GM19372 (cell line): Measurements from ENCODE around the gene SH3TC2.
"Not testable (repeated sequence)": the region's sequence is repeated elsewhere in the genome, so short reads cannot be mapped to it uniquely, and the experiment has no call there.

Source experiments
- ATAC-seq: cut with Tn5 transposase; IDR thresholded peaks from one replicate; pipeline ENCODE4 v1.9.1; 2021; ENCODE audit warnings: mild to moderate bottlenecking, low read depth, moderate library complexity; ENCODE audit not compliant: unreplicated experiment

SH3TC2 gene

DNA sequence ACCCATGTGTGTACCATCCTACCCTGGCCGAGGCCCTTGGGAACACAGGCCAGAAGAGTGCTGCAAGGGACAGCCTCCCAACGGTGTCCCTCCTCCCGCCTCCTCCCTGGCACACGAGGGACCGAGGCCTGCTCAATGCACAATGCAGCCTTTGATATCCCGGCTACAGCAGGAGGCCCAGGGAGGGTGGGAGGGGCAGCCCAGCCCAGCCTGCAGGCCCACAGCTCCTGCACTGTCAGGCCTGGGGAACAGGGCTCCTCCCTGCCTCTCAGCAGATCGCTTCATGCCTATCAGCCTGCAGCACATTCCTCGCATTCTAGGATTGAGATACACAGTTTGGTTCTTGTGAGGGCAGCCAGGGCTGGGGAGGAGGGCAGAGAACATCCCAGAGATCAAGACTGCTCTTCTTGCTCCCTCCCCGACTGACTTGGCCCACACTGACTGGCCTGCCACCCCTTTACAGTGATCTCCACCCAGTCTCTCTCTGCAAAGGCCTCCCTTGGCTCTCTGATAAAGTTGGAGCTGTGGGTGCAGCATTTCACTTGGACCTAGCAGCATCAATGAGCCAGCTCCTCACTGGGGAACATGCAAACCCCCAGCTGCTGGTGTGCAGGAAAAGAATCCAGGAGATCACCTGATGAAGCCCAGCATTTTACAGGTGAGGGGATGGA lies at the start of gene SH3TC2:
SH3TC2 (minus strand) TSS at position 46 of the 671 bp plus-strand sequence; CDS start at position 6, 40 bp downstream.
- ATAC-seq, result no peak

DNA sequence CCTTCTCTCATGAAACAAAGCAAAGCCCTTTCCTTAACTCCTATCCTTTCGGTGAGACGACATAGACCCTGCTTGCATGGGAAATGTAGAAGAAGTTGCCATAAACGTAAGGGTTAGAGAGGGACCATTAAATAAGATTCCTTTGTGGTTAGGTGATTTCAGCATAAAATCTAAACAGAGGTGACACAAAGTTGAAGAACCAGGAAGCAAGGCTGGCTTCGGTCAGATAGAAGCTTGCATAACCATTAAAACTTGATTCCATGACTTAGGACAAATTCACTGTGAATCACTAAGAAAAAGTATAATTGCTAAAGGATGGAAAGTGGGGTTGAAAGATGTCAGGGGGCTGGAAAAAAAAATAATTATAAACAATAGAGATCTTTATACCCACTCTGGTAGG lies 47.5 kb upstream of the SH3TC2 start:
- no peak for ATAC-seq

DNA sequence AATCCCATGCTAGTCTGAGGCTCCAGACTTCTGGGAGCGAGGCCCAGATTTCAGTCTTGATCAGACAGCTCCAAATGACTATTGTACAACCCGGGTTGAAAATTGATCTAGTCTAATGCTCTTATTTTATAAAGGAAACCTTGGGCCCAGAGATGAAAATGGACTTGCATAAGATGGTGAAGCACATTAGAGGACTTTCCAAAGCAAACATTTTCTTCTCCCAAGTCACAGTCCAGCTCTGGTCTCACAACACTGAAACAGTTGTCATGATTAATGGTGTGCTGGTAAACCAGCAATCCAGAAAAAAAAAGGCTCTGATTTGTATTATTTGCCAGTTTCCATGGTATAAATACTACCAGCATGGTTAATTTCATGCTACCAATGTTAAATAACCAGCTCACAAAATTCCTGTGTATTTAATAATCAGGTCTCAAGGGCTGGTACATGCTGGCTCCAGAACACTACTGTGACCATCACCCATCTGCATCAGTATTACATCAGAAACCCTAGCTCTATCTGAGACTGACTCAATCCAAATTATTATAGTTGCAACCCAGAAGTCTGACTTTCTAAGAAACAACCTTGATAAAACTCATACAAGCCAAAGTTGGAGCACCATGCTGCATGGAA lies 45.9 kb upstream of the SH3TC2 start:
- ATAC-seq, result no peak

DNA sequence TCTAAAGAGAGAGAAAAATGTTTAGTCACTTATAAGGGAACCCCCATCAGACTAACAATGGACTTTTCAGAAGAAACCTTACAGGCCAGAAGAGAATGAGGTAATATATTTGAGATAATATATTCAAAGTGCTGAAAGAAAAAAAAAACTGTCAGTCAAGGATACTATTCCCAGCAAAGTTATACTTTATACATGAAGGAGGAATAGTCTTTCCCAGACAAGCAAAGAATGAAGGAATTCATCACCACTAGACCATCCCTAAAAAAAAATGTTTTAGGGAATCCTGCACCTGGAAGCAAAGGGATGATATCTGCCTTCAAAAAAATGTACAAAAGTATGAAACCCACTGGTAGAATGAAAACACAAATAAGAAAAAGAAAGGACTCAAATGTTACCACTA lies 37.5 kb upstream of the SH3TC2 start:
- no peak for ATAC-seq

DNA sequence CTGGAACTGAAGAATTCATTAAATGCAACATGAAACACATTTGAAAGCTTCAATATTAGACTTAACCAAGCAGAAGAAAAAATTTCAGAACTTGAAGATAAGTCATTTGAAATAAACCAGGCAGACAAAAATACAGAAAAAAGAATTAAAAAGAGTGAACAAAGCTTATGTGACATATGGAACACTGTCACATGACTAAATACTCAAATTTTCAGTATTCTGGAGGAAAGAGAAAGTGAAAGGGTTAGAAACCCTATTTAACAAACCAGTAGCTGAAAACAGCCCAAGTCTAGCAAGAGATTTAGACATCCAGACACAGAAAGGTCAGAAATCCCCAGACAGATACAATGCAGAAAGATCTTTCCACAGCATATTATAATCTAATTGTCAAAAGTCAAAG lies 37.1 kb upstream of the SH3TC2 start:
- no peak for ATAC-seq

DNA sequence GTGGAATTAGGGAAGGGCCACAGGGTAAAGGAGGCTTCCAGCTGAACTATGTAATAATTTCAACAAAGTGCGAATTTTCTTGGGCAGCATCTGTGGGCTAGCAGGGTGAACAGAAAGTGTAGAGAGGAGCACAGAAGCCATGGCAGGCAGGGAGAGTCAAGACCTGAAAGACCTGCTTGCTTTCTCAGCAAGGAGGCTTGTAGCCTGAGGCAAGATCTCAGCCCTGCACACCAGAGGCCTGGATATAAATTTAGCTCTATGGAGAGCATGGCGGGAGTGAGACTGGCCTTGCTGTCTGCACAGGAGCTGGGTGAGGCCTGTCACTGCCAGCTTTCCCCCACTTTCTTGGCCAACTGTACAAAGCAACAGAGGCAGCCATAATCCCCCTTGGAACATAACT lies 32.1 kb upstream of the SH3TC2 start:
- no peak for ATAC-seq

DNA sequence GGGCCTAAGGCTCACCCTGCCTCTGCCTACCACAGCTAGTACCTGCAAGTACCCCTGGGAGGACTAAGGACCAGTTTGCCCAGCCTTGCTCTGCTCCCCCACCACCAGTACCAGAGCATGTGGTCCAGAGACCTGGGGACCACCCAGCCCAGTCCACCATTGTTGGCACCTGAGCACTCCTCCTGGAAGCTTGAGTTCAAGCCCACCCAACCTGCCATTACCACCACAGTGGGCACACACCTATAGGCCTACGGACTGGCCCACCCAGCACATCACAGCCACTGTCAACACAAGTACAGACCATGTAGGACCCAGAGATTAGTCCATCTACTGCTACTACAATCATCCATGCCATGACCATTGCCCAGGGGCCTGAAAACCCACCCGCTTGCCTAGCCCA lies 30.8 kb upstream of the SH3TC2 start:
- no peak for ATAC-seq

DNA sequence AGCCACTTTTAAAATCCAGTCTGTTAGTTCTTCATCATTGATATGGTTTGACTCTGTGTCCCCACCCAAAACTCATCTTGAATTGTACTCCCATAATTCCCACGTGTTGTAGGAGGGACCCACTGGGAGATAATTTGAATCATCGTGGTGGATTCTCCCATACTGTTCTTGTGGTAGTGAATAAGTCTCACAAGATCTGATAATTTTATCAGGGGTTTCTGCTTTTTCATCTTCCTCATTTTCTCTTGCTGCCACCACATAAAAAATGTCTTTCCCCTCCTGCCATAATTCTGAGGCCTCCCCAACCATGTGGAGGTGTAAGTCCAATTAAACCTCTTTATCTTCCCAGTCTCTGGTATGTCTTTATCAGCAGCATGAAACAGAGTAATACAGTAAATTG lies 26.9 kb upstream of the SH3TC2 start:
- no peak for ATAC-seq

DNA sequence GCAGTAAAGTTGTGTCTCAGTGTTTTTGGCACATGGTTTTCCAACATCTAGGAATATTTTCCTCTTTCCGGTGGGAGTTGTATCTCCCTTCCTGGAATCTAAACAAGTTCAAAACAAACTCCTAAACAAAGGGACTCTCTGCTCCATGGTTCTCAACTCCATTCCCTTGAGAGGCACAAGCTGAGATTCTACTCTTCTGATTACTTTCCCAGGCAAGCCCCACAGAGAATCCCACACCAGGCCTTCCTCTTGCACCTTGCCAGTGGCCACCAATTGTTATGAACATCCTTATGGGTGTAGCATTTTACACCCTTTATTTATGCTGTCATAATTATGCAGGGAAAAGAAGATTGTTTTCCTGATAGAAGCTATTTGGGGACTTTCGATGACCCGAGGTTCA lies 25.8 kb upstream of the SH3TC2 start:
- ATAC-seq, result no peak

DNA sequence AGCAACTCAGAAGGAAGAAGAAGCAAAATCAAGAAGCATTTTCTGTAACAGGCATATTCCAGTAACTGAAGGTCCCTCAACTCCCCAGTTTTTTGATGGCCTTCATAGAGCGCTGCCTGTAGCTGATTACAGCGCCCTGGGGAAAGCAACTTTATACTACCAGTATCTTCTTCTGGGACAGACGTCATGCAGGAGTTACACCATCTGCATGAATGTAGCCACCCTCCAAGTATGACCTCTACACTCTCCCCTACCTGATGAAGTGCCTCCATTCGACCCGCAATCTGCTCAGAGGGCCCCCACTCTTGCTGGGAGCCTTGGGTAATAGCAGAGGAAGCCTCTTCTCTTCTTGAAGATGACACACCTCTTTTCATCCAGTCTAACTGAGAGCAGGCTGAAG lies 21.0 kb upstream of the SH3TC2 start:
- ATAC-seq, result no peak

DNA sequence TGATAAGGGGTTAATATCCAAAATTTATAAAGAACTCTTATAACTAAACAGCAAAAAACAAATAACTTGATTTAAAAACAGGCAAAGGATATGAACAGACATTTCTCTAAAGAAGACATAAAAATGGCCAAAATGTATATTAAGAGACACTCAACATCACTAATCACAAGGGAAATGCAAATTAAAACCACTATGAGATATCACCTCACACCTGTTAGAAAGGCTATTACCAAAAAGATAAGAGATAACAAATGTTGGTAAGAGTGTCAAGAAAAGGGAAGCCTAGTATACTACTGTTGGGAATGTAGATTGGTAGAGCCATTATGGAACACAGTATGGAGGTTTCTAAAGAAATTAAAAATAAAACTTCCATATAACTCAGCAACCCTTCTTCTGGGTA lies 19.4 kb upstream of the SH3TC2 start:
- ATAC-seq, result no peak

DNA sequence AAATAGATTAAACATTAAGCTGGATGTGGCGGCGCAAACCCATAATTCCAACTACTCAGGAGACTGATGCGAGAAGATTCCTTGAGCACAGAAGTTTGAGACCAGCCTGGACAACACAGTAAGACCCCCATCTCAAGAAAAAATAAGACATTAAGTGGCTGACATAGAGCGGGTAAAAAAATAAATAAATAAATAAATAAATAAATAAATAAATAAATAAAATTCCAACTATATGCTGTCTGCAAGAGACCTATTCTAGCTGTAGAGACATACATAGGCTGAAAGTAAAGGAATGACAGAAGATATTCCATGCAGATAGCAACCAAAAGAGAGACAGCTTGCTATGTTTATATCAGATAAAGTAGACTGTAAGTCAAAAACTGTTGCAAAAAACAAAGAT lies 17.4 kb upstream of the SH3TC2 start:
- no peak for ATAC-seq

DNA sequence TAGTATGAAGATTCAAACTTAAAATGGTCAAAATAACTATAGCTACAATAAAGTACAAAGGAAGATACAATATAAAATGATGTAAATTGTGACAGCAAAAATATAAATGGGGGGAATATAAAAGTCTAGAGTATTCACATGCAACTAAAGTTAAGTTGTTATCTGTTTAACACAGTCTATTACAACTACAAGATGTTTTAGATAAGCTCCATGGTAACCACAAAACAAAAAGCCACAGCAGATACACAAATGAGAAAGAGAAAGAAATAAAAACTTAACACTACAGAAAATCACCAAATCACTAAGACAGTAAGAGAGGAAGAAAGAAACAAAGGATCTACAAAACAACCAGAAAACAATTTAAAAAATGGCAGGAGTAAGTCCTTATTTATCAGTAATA lies 17.0 kb upstream of the SH3TC2 start:
- no peak for ATAC-seq

DNA sequence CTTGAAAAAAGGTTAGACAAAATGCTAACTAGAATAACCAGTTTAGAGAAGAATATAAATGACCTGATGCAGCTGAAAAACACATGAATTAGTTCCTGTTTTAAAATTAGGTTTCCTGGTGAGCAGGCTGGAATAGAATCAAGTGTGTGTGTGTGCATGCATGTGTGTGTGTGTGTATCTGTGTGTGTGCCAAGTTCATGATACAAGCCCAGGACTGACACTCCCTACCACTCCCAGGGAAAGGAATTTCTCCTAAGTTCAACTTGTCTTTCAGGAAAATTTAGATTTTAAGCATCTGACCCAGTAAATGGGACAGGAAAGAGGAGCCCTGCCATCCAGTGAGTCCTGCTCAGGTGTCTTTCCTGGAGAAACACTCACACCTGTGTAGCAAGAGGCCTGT lies 11.2 kb upstream of the SH3TC2 start:
- not testable (repeated sequence) for ATAC-seq

DNA sequence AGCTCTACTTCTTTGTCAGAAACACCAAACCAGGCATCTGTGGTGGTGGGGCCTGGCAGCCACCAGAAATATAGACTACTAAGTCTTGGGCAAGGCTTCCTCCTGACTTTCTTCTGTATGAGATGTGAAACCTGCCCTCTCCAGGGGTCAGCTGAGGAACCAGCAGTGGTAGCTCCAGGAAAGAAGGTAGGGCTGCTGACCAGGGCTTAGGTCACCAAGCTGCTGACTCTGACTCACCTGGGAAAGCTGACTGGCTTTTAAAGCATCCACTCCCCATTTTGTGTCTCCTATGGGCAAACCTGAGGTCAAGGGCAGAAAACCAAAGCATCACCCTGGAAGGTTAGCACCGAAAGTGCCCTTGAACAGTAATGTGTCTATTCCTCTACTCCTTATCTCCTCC lies 10.4 kb upstream of the SH3TC2 start:
- no peak for ATAC-seq

DNA sequence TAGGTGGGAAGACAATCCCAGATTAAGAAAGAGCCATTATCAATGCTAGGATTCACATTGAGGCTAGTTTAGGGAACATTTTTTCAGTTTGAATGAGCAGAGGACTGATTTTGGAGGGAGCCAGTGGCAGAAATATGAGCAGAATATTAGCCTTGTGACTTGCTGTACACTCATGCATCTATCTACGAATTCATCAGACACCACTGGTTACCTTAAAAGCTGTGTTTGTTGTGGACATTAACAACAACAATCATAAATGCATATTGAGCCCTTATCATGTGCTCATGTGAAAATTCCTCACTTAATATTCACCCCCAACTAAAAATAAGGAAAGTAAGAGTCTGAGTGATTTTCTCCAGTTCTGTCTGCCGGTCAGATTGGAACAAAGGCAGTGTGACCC lies 9.9 kb upstream of the SH3TC2 start:
- no peak for ATAC-seq

DNA sequence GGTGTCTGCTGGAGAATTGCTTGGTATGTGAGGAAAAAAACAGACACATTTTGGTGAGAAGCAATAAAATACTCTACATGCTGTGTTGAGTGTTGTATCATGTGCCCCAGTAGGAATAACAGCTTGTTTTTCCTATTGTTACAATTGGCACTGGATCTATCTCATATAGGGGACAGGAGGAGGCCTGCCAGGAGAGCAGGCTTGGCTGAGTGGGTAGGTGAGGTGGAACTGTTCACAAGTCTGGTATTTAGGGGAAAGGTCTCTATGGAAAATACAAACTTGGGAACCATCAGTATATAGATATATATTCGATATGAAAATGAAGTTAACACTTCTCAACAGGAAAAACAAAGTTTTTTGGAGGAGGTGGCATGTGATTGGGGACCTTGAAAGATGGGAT lies 9.5 kb upstream of the SH3TC2 start:
- ATAC-seq, result no peak

DNA sequence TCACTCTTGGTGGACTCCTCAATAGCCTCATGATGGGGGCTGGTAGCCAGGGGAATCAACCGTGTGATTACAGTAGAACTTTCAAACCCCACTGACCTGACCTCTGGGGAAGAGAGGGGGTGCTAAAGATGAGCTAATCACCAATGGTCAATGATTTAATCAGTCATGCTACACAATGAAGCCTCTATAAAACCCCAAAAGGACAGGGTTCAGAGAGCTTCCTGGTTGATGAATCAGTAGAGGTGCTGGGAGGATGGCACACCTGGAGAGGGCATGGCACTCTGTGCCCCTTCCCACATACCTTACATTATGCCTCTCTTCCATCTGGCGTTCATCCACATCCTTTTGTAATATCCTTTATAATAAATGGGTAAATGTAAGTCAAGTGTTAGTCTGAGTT lies 8.9 kb upstream of the SH3TC2 start:
- no peak for ATAC-seq

DNA sequence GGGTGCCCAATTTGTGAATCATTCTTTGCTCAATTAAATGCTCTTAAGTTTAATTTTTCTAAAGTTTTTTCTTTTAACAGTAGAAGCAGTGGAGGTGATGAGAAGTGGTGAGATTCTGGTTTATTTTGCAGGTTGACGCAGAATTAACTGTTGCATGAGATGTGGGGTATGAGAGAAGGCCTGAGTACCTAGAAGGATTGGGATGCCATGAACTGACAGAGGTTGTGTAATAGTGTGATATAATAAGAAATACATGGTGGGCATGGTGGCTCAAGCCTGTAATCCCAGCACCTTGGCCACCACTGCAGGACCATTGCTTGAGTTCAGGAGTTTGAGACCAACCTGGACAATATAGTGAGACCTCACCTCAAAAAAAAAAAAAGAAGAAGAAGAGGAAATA lies 8.4 kb upstream of the SH3TC2 start:
- ATAC-seq, result no peak

DNA sequence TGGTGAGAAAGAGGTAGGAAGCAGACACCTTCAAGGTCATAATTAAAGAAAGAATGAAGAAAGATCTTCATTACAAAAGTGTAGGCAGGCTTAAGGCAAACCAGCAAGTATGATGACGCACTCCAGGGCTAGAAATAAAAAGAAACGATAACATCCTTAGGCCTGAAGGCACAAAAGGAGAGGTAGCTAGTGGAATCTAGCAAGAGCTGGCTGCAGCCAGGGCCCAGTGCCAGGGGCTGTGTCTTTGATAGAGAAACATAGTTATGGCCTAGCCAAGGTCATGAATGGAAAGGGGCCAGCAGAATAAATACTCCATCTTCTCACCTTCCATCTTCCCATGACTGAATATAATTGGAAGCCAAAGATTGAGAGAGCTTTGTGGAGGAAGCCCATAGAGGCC lies 6.8 kb upstream of the SH3TC2 start:
- no peak for ATAC-seq

DNA sequence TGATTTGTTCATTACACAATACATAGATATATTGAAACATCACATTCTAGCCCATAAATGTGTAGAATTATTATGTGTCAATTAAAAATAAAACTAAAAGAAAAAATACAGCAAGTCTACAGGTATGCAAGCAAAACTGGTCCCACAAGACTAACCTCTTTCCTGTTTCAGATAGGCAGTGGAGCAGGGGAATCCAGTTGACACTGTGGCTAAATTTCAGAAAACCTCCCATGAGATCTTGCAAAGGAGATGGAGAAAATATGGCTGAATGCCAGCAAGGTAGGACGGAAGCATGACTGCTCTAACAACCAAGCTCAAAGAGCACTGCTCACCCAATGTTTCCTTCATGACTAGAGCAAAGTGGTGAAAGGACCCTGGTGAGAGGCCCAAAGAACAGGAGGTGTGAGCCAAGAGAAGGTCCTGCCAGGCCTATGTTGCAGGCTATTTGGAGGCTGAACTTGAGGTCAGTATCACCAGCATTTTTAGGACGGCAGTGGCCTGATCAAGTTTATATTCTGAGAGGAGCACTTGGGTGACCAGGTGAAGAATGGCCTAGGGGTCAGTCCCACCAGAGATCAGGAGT lies 1.1 kb upstream of the SH3TC2 start:
- ATAC-seq, result no peak

DNA sequence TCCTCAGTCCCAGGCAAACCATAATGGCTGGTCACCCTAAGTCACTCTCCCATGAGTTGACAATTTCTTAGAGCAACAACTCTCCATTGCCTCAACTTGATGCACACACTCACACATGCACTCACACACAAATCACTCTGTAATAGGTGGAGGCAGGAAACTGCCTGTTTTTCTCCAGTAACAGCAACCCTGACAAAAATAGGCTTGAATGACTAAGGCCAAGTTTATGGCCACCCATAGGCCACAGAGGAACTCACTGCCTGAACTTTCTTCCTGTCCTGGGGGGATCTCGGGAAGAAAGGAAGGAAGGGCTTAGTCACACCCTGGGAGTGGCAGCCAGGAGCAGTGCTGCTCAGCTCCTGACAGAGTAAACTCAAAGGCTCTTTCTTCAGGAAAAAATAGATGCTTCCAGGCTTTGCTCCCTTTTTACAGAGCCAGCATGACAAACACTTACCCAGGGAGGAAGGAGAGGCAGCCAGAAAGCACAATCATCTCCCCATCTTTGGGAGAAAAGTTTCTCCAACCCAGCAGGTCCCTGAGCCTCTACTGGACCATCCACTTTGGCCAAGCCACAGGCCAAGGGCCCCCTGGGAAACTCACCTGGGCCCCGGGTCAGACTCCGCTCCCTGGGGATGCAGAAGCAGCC lies 368 bp downstream of the SH3TC2 start:
- ATAC-seq, result no peak
